SIG-M5 (cell line): ENCODE measurements around the gene NCEH1.
"Not testable (repeated sequence)": the region's sequence is repeated elsewhere in the genome, so short reads cannot be mapped to it uniquely, and the experiment has no call there.

ENCODE experiments used
- DNase-seq: peaks from one replicate; lab custom pipeline; 2025; lab: John Stamatoyannopoulos, UW

The NCEH1 gene

DNA sequence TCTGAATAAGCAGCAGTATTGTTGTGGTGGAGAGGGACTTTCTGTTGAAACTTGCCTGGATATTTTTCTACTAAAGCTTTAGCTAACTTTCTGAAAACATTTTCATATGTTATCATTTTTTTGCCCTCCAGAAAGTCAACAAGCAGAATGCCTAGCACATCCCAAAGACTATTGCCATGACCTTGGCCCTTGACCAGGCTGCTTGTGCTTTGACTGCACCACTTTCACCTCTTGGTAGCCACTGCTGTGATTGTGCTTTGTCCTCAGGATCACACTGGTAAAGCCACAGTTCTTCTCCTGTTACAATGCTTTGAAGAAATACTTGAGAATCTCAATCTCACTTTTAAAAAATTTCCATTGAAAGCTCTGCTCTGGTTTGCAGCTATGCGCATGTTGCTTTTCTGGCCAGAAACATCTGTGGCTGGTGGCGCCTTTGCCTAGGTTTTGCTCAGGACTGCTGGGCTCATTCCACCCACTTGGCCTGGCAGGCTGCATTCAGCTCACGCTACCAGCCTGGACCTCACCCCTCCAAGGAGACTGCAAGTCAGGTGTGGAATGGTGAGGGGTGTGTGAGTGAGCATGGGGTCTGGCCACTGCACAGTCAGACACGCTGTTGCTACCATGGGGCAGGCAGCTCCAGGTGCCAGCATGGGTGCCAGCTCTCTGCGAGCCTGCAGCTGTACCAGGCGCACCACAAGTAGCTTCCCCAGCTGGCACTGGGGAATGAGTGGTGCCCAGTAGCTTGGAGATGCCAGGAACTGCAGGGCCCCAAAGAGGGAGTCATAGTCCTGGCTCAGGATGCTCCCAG, 97.8 kb downstream of the NCEH1 start:
- DNase-seq: no peak

DNA sequence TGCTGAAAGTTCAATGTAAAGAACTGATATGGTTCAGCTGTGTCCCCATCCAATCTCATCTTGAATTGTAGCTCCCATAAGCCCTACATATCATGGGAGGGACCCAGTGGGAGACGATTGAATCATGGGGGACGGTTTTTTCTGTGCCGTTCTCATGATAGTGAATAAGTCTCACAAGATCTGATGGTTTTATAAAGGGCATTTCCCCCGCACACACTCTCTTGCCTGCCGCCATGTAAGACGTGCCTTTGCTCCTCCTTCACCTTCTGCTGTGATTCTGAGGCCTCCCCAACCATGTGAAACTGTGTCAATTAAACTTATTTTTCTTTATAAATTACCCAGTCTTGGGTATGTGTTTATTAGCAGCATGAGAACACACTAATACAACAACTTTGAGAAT, 101.1 kb downstream of the NCEH1 start:
- DNase-seq: no peak

DNA sequence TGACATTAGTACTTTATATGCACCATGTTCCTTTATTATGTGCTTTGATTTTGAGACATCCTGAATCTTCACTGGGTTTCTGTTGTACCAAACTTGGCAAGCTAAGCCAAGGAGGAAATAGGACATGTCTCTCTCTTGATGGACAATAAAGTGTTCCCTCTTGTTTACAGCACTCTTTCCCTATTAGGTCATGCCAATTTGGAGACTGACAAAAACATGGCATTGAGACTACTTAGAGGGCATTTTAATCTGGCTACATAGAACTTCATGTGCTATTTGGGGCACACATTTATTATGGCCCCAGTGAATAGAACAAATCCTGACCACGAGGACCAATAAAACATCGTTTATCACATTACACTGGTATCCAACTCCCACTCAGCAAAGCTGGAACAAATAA, 102.3 kb downstream of the NCEH1 start:
- DNase-seq: no peak

DNA sequence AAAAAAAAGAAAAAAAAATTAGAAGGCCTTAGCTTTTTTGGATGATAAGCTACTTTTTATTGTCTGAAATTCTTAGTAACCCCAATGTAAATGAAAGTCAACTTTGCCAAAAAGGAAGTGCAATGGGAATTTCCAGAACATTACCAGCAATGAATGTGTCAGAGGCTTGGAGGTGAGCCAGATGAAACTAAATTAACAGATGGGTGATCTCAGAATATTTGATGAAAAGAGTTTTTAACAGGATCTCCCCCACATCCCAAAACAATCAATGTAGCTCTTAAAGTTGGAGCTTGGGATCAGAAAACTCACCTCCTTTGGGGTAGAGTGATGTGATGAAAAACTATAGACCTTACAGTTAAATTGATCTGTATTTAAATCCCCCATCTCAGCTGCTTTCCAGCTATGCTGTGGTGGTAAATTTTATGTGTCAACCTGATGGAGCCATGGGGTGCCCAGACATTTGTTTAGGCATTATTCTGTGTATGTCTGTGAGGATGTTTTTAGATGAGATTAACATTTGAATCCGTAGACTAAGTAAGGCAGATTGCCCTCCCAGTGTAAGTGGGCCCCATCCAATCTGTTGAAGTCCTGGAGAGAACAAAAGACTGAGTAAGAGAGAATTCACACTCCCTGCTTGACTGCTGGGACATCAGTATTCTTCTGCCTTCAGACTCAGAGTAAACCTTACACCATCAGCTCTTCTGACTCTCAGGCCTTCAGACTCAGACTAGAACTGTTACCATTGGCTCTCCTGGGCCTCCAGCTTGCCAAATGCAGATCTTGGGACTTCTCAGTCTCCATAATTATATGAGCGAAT, 103.4 kb downstream of the NCEH1 start:
- no peak for DNase-seq

DNA sequence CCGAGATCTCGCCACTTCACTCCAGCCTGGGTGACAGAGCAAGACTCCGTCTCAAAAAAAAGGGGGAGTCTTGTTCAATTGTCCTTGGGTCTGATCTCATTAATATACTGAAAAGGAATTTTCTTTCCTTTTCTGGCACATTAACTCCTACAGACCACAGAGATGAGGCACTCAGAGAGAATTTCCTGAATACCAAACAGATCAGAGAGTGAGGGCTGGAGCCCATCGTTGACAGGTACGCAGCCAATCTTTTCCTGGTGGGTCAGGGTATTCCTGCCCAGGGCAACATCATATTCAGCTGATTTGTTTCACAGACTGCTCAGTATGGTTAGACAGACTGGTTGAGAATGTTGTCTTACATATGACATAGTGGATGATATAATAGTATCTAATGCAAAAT, 104.8 kb downstream of the NCEH1 start:
- DNase-seq: no peak

DNA sequence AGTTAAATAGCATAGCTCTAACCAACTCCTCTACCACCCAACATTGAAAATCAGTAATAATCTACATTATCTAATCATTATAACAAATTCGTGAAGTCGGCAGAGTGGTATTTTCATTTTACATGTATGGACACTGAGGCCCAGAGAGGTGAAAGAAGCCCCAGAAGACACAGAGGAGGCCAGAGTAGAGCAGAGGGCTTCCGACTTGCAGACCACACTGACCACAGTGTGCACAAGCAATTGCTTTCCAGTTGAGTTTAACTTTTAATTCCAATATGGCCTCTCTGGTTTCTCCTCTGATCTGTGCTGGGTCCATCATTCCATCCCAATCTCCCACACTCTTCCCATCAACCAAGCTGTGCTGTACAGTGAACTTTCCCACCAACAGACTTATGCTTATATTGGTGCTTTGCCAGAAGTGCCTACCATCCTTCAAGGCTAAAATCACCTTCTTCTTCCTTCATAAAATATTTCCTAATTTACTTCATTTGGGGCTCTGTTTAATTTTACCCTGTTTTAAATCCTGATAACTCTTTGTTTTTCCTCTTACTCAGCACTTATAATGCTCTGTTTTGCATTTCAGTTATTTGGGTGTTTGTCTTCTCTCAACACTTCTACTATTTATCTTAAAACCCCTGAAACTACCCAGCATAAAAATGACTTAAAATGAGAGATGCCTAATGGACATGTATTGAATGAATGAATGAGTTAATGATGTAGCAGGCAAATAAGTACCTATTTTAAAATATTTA, 105.8 kb downstream of the NCEH1 start:
- no peak for DNase-seq

DNA sequence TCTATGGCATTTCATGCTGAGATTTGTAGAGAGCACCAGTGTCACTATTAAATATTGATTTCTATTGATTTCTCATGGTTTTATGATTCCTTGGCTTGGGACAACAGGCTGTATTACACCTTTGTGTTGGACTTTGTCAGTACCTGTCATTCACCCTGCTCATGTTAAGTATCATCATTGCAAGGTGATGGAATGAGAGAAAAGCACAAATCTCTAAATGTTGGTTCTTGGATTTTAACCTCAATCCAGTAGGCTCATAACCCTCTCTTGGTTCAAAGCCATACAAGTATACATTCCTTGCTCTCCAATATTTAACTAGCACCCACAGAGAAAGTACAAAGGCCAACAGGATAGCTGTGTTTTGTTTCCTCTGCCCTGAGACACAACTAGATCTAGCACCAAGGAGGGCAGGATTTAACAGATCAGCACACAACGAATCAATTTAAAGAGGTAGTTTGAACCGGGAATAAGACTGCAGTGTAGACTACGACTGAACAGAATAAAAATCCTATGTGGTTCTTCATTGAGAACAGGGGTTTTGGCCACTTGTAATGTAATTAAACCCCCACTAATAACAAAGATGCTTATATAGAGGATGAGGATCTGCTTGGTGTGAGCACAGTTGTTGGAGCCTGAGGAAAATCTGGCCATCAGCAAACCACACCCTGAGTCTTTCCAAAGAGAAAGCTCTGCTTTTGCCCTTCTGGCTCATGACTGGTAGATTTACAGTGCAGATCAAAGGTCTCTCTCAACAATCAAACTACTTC, 109.6 kb downstream of the NCEH1 start:
- DNase-seq: no peak

DNA sequence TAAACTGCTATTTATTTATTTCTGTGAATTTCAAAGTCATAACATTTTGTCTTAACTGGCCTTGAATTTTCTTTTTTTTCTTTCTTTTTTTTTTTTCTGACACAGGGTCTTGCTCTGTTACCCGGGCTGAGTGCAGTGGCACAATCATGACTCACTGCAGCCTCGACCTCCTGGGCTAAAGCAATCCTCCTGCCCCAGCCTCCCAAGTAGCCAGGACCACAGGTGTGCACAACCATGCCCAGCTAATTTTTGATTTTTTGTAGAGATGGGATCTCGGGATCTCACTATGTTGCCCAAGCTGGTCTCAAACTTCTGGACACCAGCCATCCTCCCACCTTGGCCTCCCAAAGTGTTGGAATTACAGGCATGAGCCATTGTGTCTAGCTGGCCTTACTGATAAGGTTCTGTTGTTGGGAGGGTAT, 110.2 kb downstream of the NCEH1 start:
- DNase-seq: no peak

DNA sequence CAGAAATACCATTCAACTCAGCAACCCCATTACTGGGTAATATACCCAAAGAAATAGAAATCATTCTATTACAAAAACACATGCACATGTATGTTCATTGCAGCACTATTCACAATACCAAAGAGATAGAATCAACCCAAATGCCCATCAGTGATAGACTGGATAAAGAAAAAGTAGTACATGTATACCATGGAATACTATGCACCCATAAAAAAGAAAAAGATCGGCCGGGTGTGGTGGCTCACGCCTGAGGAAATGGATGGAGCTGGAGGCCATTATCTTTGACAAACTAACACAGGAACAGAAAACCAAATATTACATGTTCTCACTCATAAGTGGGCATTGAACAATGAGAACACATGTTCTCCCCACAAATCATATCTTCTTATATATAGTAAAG, 112.0 kb downstream of the NCEH1 start:
- DNase-seq: no peak

DNA sequence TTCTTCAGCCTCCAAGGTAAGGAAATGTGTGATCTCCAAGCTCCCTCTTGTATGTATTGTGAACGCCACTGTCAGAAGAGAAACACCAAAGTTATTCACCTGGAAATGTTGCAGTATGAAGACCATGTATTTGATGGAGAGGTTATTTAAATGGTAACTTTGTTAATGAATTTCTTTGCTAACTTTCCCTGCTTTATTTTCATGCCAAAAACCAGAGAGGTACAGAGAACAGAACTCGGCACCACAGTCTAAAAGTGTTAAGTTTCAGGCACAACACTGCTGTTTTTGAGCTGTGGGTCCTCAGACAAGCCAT, 114.5 kb downstream of the NCEH1 start:
- DNase-seq: no peak

DNA sequence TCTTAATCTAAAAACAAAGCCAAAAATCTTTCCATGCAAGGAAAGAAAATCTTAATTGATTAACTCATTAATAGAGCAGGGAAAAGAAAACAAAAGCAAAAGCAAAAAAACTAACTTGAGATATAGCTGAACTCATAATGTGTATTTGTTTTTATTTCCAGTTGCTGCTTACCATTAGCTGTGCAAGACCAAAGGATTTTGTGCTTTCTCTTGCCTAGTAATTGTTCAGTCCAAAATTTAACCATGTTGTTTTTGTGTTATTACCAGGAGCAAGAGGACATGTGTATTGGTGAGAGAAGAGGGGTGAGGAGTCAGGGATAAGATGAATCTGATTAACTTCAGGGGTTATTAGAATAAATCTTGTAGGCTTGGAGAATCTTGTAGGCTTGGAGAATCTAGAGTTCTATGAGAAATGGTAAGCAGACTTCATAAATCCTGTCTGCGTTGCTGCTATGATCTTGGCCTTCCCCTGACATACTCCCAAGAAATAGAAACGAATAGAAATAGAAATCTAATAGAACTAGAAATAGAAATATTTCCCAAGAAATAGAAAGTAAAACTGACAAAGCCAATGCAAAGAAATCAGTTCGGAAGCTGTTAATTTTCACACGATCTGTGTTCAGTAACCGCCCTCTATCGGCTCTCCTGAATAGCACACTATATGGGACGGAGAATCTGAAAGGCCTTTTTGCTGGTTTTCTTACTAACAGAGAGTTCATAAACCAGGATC, 115.0 kb downstream of the NCEH1 start:
- no peak for DNase-seq

DNA sequence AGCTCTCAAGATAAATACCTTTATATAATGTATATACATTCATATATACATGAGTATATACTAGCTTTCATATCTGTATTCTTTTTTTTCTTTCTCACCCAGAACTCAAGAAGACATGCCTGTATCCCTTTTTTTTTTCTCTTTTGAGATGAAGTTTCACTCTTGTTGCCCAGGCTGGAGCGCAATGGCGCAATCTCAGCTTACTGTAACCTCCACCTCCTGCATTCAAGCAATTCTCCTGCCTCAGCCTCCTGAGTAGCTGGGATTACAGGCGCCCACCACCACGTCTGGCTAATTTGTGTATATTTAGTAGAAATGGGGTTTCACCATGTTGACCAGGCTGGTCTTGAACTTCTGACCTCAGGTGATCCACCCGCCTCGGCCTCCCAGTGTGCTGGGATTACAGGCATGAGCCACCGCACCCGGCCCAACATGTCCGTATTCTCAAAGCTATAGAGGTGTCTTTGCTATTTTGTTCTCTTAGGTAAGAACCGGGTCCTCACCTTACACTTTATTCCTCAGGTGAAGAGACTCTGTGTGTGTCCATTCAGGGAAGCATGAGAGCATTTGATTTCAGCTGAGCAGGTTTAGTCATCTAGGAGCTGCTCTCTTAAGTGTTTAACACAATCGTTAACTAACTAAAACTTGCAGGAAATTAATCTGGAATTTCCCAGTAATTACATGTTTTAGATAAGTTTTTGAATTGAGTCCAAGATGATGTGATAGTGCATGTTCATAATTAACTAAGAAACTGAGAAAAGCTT, 115.8 kb downstream of the NCEH1 start:
- not testable (repeated sequence) for DNase-seq

DNA sequence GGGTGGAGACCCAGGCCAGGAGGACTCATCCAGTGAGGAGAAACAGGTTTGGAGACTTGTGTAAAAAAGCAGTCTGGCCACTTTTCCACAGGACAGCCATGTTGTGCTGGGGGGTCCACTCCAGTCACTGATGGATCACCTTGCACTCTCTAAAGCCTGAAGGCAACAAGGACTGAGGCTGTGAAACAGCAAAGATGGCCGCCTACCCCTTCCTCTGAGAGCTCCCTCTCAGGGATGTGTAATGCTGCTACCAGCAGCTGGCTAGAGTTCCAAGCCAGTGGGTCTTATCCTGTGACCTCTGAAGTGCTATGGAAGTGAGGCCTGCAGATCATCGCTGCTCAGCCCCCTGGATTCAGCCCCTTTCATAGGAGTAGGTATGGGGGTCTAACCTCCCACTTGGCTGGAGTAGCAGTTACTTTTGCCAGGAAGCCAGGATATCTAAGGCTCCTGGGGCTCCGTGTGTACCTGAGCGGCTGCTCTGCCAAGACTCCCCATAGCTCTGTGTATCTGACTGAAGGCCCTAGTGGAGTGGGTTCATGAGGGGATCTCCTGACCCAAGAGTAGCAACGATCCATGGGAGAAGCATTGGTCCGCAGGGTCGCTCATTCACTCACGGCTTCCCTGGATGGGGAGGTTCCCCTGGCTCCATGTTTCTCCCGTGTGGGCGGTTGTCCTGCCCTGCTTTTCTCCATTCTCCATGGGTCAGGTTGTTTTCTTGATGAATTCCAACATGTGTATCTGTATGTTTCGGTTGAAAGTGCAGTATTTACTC, 117.8 kb downstream of the NCEH1 start:
- no peak for DNase-seq

DNA sequence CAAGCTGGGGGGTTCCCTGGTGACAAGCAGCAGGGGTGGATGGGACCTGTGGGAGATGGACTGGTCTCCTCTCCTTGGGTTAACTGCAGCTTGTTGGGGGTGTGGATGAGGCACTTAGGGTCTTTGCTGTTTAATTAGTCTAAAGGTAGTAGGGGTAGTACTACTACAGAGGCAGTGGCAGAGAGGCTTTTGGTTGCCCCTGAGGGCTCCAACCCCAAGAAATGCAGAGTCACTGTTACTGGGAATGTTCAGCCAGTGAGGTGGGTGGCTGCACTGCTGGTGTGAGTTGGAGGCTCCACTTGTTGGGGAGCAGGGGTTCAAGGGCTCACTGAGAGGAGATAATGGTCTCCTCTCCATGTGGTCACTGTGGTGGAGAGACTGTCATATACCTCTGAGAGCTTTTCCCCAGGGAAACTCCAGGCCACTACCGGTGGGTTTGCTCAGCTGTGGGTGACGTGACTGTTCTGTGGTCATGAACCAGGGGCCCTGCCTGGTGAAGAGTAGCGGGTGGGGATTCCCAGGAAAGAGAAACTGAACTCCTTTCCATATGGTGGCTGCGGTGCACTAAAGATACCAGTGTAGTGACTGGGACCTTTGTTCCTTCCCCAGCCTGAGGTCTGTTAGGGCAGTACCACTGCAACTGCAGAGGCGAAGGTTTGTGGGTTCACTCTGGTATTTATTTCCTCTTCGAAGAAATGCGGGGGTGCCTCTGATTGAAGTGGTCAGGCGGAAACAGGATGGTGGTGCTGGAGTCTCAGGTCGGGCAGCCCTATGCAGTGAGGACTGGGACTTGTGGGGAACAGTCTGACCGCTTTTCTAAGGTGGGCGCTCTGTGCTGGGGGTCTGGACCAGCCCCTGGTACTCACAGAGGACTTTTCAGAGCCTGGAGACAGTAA, 118.7 kb downstream of the NCEH1 start:
- no peak for DNase-seq

DNA sequence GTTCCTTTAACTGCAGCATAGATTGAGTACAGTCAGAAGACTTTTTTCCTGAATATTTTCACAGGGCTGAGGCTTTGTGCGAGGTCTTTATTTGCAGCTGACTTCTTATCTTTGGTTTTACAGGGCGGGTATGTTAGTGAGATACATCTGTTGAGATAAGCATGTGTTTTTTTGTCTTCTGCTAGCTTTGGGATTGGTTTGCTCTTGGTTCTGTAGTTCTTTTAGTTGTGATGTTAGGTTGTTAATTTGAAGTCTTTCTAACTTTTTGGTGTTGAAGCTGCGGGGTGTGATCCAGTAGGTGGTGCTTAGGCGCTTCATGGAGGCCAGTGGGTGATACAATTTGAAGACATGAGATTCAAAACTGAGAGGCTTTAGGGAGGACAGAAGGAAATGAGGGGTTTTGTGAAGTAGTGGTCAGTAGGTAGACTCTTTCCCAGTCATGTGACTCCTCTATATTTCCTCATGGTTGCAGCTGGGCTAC, 119.7 kb downstream of the NCEH1 start:
- DNase-seq: no peak

DNA sequence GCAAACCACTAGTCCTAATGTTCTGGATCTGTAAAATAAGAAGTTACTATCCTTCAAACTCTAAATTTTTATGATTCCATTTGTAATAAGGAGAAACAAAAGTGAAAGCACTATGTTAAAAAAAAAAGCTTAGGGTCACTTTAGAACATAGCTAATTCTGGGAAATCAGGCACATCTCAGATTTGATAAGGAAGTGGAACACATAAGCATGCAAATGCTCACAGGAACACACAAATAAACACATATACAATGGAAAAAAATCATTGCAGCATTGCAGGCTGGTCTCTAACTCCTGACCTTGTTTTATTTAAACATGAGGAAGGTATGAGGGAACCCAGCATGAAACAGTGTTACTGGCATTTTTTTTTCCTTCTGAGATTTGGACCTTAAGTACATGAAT, 124.4 kb downstream of the NCEH1 start:
- DNase-seq: no peak

DNA sequence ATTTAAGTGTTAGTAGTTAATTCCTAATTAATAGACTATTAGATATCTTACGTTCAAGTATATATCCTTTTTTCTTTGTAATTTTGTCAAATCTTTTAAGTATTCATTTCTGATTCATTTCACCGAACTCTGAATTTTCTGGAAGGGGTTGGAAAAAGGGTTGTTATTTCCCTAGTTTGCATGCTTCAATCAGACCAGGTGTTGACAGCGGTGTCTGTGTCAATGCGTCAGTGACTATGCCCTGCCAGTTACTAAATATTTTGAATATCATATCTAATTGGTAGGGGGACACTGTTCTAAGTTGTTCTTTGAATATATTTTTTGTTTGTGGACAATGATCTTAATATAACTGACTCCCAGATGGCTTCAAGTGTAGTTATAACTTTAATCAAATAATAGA, 124.9 kb downstream of the NCEH1 start:
- DNase-seq: no peak

DNA sequence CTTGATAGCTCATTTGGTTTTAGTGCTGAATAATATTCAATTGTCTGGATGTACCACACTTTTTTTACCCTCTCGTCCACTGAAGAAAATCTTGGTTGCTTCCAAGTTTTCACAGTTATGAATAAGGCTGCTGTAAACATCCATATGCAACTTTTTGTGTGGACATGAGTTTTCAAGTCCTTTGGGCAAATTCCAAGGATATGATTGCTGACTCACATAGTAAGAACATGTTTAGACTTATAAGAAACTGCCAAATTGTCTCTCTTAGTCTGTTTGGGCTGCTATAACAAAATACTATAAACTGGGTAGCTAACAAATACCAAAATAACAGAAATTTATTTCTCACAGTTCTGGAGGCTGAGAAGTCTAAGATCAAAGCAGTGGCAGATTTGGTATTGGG, 128.2 kb downstream of the NCEH1 start:
- no peak for DNase-seq

DNA sequence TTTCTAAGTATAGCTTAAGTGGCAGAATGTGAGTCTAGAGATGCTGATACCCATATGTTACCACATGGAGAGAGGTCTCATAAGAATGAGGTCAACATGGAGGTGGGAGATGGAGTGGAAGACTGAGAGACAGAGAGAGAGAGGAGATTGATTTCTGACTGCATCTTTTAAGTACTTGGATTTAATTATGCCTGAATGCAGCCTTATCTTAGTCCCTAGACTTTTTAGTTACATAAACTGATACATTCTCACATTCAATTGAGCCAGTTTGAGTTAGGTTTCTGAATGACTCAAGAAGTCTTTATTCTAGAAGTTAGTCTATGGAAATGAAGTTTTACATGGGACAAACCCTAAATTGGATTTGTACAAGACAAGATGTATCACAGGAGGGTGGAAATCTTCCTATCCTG, 129.1 kb downstream of the NCEH1 start:
- no peak for DNase-seq
